Adrenal gland (tissue), 5 donors: ENCODE data around the gene KAT8.

Source experiments
- CTCF ChIP-seq, 6 experiments: fragments of 450-650 bp in 4 of 6; fragments of 200-600 bp in 2 of 6; sonication (generic) in 1 of 6; IDR thresholded peaks; 1 replicate in 5 of 6; 2 replicates in 1 of 6; pipeline versions ENCODE4 v1.5.1 to v1.8.0; 2016 to 2021; ENCODE audit warnings: antibody characterized with exemption in 6 of 6, mild to moderate bottlenecking in 2 of 6, moderate library complexity in 1 of 6
- POLR2A ChIP-seq, 2 donors: fragments of 450-650 bp; IDR thresholded peaks; one replicate each; pipeline ENCODE4 v1.6.1; 2017; ENCODE audit warnings: antibody characterized with exemption in 2 of 2, mild to moderate bottlenecking in 2 of 2, moderate library complexity in 1 of 2
- donor health status: DM: no; HTN: no; CAD: no.

- TF ChIP-seq CTCF (IDR thresholded peaks at IDR 0.05) (no peak), POLR2A (IDR thresholded peaks at IDR 0.05) (no peak)
Measured at GRCh38 chr16:31135535-31136286, 18.2 kb downstream of the KAT8 start, which contains the start of gene PRSS8.
